Endodermal cell (in vitro differentiated cells): ENCODE results near the gene AP5M1. TPM values are rescaled to one million over a fixed set of nuclear protein-coding genes. Genes with fewer than 3 reads are reported as not detected.
A peak's percentile ranks its signal among the peaks of the same experiment; 100 is the strongest.

Experiments used
- DNase-seq: peaks from one replicate; pipeline ENCODE4 v3.0.0-alpha.2; 2017
- H3K27ac ChIP-seq: 2 replicates; pipeline ENCODE4 v1.5.1; 2013; ENCODE audit warnings: mild to moderate bottlenecking, low read depth, low read length, moderate library complexity
- H3K27me3 ChIP-seq: 2 replicates; pipeline ENCODE4 v1.6.1; 2013; ENCODE audit warnings: mild to moderate bottlenecking, low read length, moderate library complexity; ENCODE audit not compliant: insufficient read depth, control insufficient read depth, poor library complexity, severe bottlenecking
- H3K36me3 ChIP-seq: 2 replicates; pipeline ENCODE4 v1.7.0; 2013; ENCODE audit warnings: mild to moderate bottlenecking, low read length, moderate library complexity; ENCODE audit not compliant: control insufficient read depth, insufficient read depth
- H3K4me1 ChIP-seq: one replicate; pipeline ENCODE4 v1.7.0; 2013; ENCODE audit warnings: low read length; ENCODE audit not compliant: control insufficient read depth, insufficient read depth
- H3K4me3 ChIP-seq: 2 replicates; pipeline ENCODE4 v1.5.1; 2013; ENCODE audit warnings: mild to moderate bottlenecking, low read length, moderate library complexity
- H3K9ac ChIP-seq: 2 replicates; pipeline ENCODE4 v1.6.1; 2013; ENCODE audit warnings: mild to moderate bottlenecking, low read length, moderate library complexity; ENCODE audit not compliant: poor library complexity, severe bottlenecking; ENCODE audit errors: extremely low read depth
- H3K9me3 ChIP-seq: 2 replicates; pipeline ENCODE4 v1.6.1; 2013; ENCODE audit warnings: mild to moderate bottlenecking, low read length, moderate library complexity; ENCODE audit not compliant: control insufficient read depth
- H3K27ac Mint-ChIP-seq: 2 replicates; pipeline ENCODE4 v1.8.0; 2020; ENCODE audit warnings: mixed read lengths
- H3K27me3 Mint-ChIP-seq: 2 replicates; pipeline ENCODE4 v1.8.0; 2021; ENCODE audit warnings: mild to moderate bottlenecking, mixed read lengths; ENCODE audit not compliant: insufficient read depth
- H3K36me3 Mint-ChIP-seq: 2 replicates; pipeline ENCODE4 v1.8.0; 2020; ENCODE audit warnings: low read depth, mixed read lengths
- H3K4me1 Mint-ChIP-seq: 2 replicates; pipeline ENCODE4 v1.8.0; 2020; ENCODE audit warnings: mixed read lengths
- H3K4me3 Mint-ChIP-seq: 2 replicates; pipeline ENCODE4 v1.8.0; 2020; ENCODE audit warnings: mild to moderate bottlenecking, moderate library complexity, mixed read lengths
- H3K9me3 Mint-ChIP-seq: 2 replicates; pipeline ENCODE4 v1.8.0; 2020; ENCODE audit warnings: mild to moderate bottlenecking, mixed read lengths
- CTCF ChIP-seq: fragments of 200-600 bp; sonication (generic); conservative IDR thresholded peaks from 2 replicates; pipeline ENCODE4 v1.5.0; 2021; ENCODE audit warnings: antibody characterized with exemption, mild to moderate bottlenecking
- WGBS, 2 experiments: methylation state at CpG; one replicate each; pipeline versions ENCODE4 v1.1.5 to v1.1.7; 2013; ENCODE audit warnings: missing lambda C conversion rate in 2 of 2, mixed read lengths in 1 of 2; ENCODE audit not compliant: insufficient coverage in 1 of 2, insufficient read length in 1 of 2; 5-methylcytosine and 5-hydroxymethylcytosine counted together
- total RNA-seq, 2 donors: library from RNA; stranded (reverse); fragmentation: NEBNext Ultra II Directional in 1 of 2; extraction: Animal tissue kit (Norgen Biotek cat#: 25700) in 1 of 2; gene quantifications; 2 replicates in 1 of 2; 3 replicates in 1 of 2; pipeline ENCODE4 v1.2.1, GENCODE V29; 2021

The AP5M1 gene
- total RNA-seq, 2 donors from 2014 or later: 53.9 to 58.4 TPM

- H3K27me3 Mint-ChIP-seq: no peaks in the 10 kb centered on the region
- no peak for DNase-seq
- Histone ChIP-seq H3K36me3 (peaks cover 39% of the 10 kb centered on the region), H3K9me3 (no peaks in the 10 kb centered on the region), H3K9ac (no peak overlapping the region), H3K27ac (no peak overlapping the region), H3K4me3 (no peak overlapping the region), H3K27me3 (no peaks in the 10 kb centered on the region), H3K4me1 (peaks cover 2% of the 10 kb centered on the region)
- no peak overlapping the region for H3K4me3 Mint-ChIP-seq
- H3K27ac Mint-ChIP-seq: no peak overlapping the region
- 75 to 89% methylated on average over 4 to 5 of the region's 5 CpGs for WGBS, 2 experiments
- H3K36me3 Mint-ChIP-seq: peaks cover 6% of the 10 kb centered on the region
- H3K4me1 Mint-ChIP-seq: peaks cover 14% of the 10 kb centered on the region
- H3K9me3 Mint-ChIP-seq: no peaks in the 10 kb centered on the region
- TF ChIP-seq CTCF: no peak
Measured at GRCh38 chr14:57290751-57291150, 22.0 kb downstream of the AP5M1 start.

- DNase-seq: no peak
- no peak overlapping the region for H3K9ac ChIP-seq
- no peaks in the 10 kb centered on the region for H3K27me3 ChIP-seq
- no peaks in the 10 kb centered on the region for H3K36me3 Mint-ChIP-seq
- H3K4me1 Mint-ChIP-seq: peaks cover 15% of the 10 kb centered on the region
- H3K27me3 Mint-ChIP-seq: no peaks in the 10 kb centered on the region
- H3K4me3 ChIP-seq: no peak overlapping the region
- no peaks in the 10 kb centered on the region for H3K9me3 ChIP-seq
- H3K4me1 ChIP-seq: peaks cover 2% of the 10 kb centered on the region
- WGBS, 2 experiments: 65 to 83% methylated on average over 3 to 6 of the region's 6 CpGs
- peaks cover 27% of the 10 kb centered on the region for H3K36me3 ChIP-seq
- no peaks in the 10 kb centered on the region for H3K9me3 Mint-ChIP-seq
- no peak overlapping the region for H3K27ac Mint-ChIP-seq
- no peak overlapping the region for H3K4me3 Mint-ChIP-seq
- no peak overlapping the region for H3K27ac ChIP-seq
- TF ChIP-seq CTCF: no peak
Measured at GRCh38 chr14:57291692-57292647, 23.2 kb downstream of the AP5M1 start.

- 100% methylated on average over 1 of the region's 1 CpG for WGBS, 2 experiments
- no peaks in the 10 kb centered on the region for H3K4me1 ChIP-seq
Measured at GRCh38 chr14:57293866-57294837, 25.4 kb downstream of the AP5M1 start.

More at GRCh38 chr14:57293866-57294837, 25.4 kb downstream of the AP5M1 start:
- Mint-ChIP-seq H3K36me3 (no peaks in the 10 kb centered on the region), H3K27me3 (no peaks in the 10 kb centered on the region), H3K9me3 (no peaks in the 10 kb centered on the region), H3K4me3 (no peak overlapping the region), H3K4me1 (peaks cover 13% of the 10 kb centered on the region), H3K27ac (no peak overlapping the region)
- Histone ChIP-seq H3K9me3 (no peaks in the 10 kb centered on the region), H3K27me3 (no peaks in the 10 kb centered on the region), H3K9ac (no peak overlapping the region), H3K36me3 (peaks cover 19% of the 10 kb centered on the region), H3K4me3 (no peak overlapping the region), H3K27ac (no peak overlapping the region)
- DNase-seq: no peak
- TF ChIP-seq CTCF: peak; percentile 75
